ENCODE data around the gene UGT1A9. TPM values are rescaled to one million over a fixed set of nuclear protein-coding genes. Genes with fewer than 3 reads are reported as not detected.

The UGT1A9 gene
- total RNA-seq, 4 donors from 2014 or later = not detected

DNA sequence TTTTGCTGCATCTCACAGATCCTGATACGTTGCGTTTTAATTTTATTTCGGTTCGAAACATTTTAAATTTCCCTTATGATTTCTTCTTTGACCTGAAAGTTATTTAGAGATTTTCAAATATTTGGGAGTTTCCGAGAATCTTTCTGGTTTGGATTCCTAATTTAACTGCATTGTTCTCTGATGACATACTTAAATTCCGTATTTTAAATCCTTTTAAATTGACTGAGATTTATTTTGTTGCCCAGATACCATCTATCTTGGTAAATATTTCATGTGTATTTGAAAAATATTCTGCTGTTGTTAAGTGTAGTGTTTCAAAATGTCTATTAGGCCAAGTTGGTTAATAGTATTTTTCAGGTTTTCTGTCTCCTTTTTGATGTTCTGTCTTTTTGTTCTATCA, 144.2 kb downstream of the UGT1A9 start:
- DNase-seq = no peak
- Histone ChIP-seq H3K36me3 (no peaks in the 10 kb centered on the region), H3K27me3 (no peaks in the 10 kb centered on the region), H3K9me3 (no peaks in the 10 kb centered on the region), H3K4me3 (replicated peaks in 1 of 3) (no peak overlapping the region), H3K27ac (no peak overlapping the region), H3K4me1 (no peaks in the 10 kb centered on the region)
- WGBS, 2 donors = 84% methylated on average over 6 of the region's 6 CpGs
- intact Hi-C loops (cut with DNase I) = no loop called here
- TF ChIP-seq POLR2A (IDR thresholded peaks at IDR 0.05) = no peak
- TF ChIP-seq CTCF (IDR thresholded peaks at IDR 0.05) = no peak

DNA sequence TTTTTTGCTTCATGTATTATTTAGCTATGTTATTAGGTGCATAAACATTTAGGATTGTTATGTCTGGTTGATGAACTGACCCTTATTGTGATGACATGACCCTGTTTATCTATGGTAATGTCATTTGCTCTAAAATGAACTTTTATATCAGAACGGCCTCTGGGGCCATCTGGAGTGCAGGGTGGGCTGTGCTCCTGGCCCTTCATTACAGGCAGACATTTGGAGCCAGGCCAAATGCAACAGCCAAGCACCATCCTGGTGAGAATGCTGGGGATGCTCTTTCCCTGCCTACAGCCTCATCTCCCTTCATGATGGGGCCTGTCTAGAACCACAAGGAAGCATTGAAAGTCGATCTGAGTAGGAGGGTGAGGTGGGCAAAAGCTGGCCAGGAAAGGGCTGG, 144.6 kb downstream of the UGT1A9 start:
- Histone ChIP-seq H3K27me3 (no peaks in the 10 kb centered on the region), H3K9me3 (no peaks in the 10 kb centered on the region), H3K4me1 (no peaks in the 10 kb centered on the region), H3K4me3 (replicated peaks in 1 of 3) (no peak overlapping the region), H3K27ac (no peak overlapping the region), H3K36me3 (no peaks in the 10 kb centered on the region)
- intact Hi-C loops (cut with DNase I) = no loop called here
- no peak for DNase-seq
- 60% methylated on average over 2 of the region's 2 CpGs for WGBS, 2 donors
- no peak for TF ChIP-seq CTCF (IDR thresholded peaks at IDR 0.05)
- no peak for TF ChIP-seq POLR2A (IDR thresholded peaks at IDR 0.05)

- Histone ChIP-seq H3K36me3 (no peaks in the 10 kb centered on the region), H3K27me3 (no peaks in the 10 kb centered on the region), H3K4me3 (replicated peaks in 1 of 3) (no peak overlapping the region), H3K27ac (no peak overlapping the region), H3K4me1 (no peaks in the 10 kb centered on the region), H3K9me3 (no peaks in the 10 kb centered on the region)
- TF ChIP-seq CTCF (IDR thresholded peaks at IDR 0.05) (no peak), POLR2A (IDR thresholded peaks at IDR 0.05) (no peak)
- intact Hi-C loops (cut with DNase I) = no loop called here
- WGBS, 2 donors = 83 to 88% methylated on average over 4 of the region's 4 CpGs
- no peak for DNase-seq
Measured at GRCh38 chr2:233816771-233817170, 145.1 kb downstream of the UGT1A9 start.

GRCh38 chr2:233817361-233817911, 145.7 kb downstream of the UGT1A9 start:
- no peaks in the 10 kb centered on the region for H3K9me3 ChIP-seq
- no peaks in the 10 kb centered on the region for H3K36me3 ChIP-seq
- TF ChIP-seq POLR2A (IDR thresholded peaks at IDR 0.05) = no peak
- no peak for TF ChIP-seq CTCF (IDR thresholded peaks at IDR 0.05)
- DNase-seq = no peak
- intact Hi-C loops (cut with DNase I) = no loop called here
- no peaks in the 10 kb centered on the region for H3K27me3 ChIP-seq
- H3K4me3 ChIP-seq (replicated peaks in 1 of 3) = no peak overlapping the region
- 77 to 100% methylated on average over 2 to 3 of the region's 3 CpGs for WGBS, 2 donors
- H3K27ac ChIP-seq = no peak overlapping the region
- no peaks in the 10 kb centered on the region for H3K4me1 ChIP-seq

GRCh38 chr2:233817995-233818638, 146.4 kb downstream of the UGT1A9 start:
- 89 to 90% methylated on average over 9 to 10 of the region's 11 CpGs for WGBS, 2 donors

More at GRCh38 chr2:233817995-233818638, 146.4 kb downstream of the UGT1A9 start:
- H3K36me3 ChIP-seq = no peaks in the 10 kb centered on the region
- H3K9me3 ChIP-seq = no peaks in the 10 kb centered on the region
- H3K27me3 ChIP-seq = no peaks in the 10 kb centered on the region
- intact Hi-C loops (cut with DNase I) = no loop called here
- H3K27ac ChIP-seq = no peak overlapping the region
- no peak overlapping the region for H3K4me3 ChIP-seq (replicated peaks in 1 of 3)
- TF ChIP-seq CTCF (IDR thresholded peaks at IDR 0.05) = no peak
- TF ChIP-seq POLR2A (IDR thresholded peaks at IDR 0.05) = no peak
- H3K4me1 ChIP-seq = no peaks in the 10 kb centered on the region
- no peak for DNase-seq

All from thyroid gland (tissue), 4 donors.